IMR-90 (cell line): ENCODE results near the gene FXYD5. TPM values are rescaled to one million over a fixed set of nuclear protein-coding genes. Genes with fewer than 3 reads are reported as not detected.

ENCODE experiments used
- ATAC-seq: fragments of 200-7000 bp; cut with Tn5 transposase; 2 replicates; pipeline ENCODE4 v1.9.1; 2020; ENCODE audit warnings: low read depth, mild to moderate bottlenecking, moderate library complexity
- BruUV-seq: library from RNA; stranded (reverse); fragments of 400-500 nt; replicated peaks from 2 replicates; lab custom pipeline; 2021; lab: Mats Ljungman, UMichigan
- CTCF ChIA-PET: fragments of 300-600 bp; formaldehyde crosslinking; extraction: SDS; loops from one replicate; lab custom pipeline; 2021; ENCODE audit warnings: antibody characterized with exemption; lab: Yijun Ruan, JAX
- POLR2A ChIA-PET: fragments of 300-600 bp; sonication (Branson Sonifier 250); formaldehyde crosslinking; loops from one replicate; lab custom pipeline; 2022; ENCODE audit warnings: antibody characterized with exemption; ENCODE audit not compliant: unreplicated experiment; lab: Charles Lee
- DNase-seq: peaks from one replicate; pipeline ENCODE4 v3.0.0; 2013
- H2AFZ ChIP-seq: replicated peaks from 2 replicates; pipeline ENCODE3; 2013; ENCODE audit warnings: low read length, mild to moderate bottlenecking; ENCODE audit not compliant: poor library complexity
- H2AK5ac ChIP-seq: 2 replicates; pipeline ENCODE4 v1.6.1; 2013; ENCODE audit warnings: low read depth, low read length, inconsistent platforms
- H2AK9ac ChIP-seq: replicated peaks from 2 replicates; pipeline ENCODE3; 2013; ENCODE audit warnings: mild to moderate bottlenecking, low read depth, low read length, moderate library complexity; ENCODE audit not compliant: poor library complexity
- H2BK120ac ChIP-seq: 2 replicates; pipeline ENCODE4 v1.6.1; 2013; ENCODE audit warnings: low read depth, low read length, inconsistent platforms
- H2BK15ac ChIP-seq: 3 replicates; pipeline ENCODE4 v1.6.1; 2013; ENCODE audit warnings: low read depth, low read length, inconsistent platforms
- H2BK20ac ChIP-seq: 2 replicates; pipeline ENCODE4 v1.6.1; 2013; ENCODE audit warnings: low read depth, mild to moderate bottlenecking, inconsistent platforms, low read length, moderate library complexity
- H2BK5ac ChIP-seq: 2 replicates; pipeline ENCODE4 v1.6.1; 2013; ENCODE audit warnings: mild to moderate bottlenecking, low read depth, low read length, inconsistent platforms; ENCODE audit not compliant: poor library complexity, severe bottlenecking
- H3K14ac ChIP-seq: replicated peaks from 2 replicates; pipeline ENCODE4 v1.6.1; 2013; ENCODE audit warnings: low read depth, low read length, inconsistent platforms
- H3K18ac ChIP-seq: 2 replicates; pipeline ENCODE4 v1.6.1; 2013; ENCODE audit warnings: low read depth, low read length, control low read depth
- H3K23ac ChIP-seq: 2 replicates; pipeline ENCODE4 v1.6.1; 2013; ENCODE audit warnings: low read depth, low read length, inconsistent platforms
- H3K27ac ChIP-seq: 2 replicates; pipeline ENCODE4 v1.5.1; 2013; ENCODE audit warnings: mild to moderate bottlenecking, control low read depth, low read length; ENCODE audit not compliant: insufficient read depth
- H3K27me3 ChIP-seq: 2 replicates; pipeline ENCODE4 v1.6.1; 2013; ENCODE audit warnings: low read length; ENCODE audit not compliant: control insufficient read depth, insufficient read depth
- H3K36me3 ChIP-seq: 2 replicates; pipeline ENCODE4 v1.6.1; 2013; ENCODE audit warnings: low read length, mixed read lengths; ENCODE audit not compliant: control insufficient read depth, insufficient read depth
- H3K4ac ChIP-seq: 2 replicates; pipeline ENCODE4 v1.6.1; 2013; ENCODE audit warnings: low read depth, low read length, inconsistent platforms
- H3K4me1 ChIP-seq: 2 replicates; pipeline ENCODE4 v1.6.1; 2013; ENCODE audit warnings: low read length, mixed read lengths; ENCODE audit not compliant: control insufficient read depth, insufficient read depth
- H3K4me2 ChIP-seq: 2 replicates; pipeline ENCODE4 v1.6.1; 2013; ENCODE audit warnings: low read depth, mild to moderate bottlenecking, control low read depth, low read length, moderate library complexity
- H3K4me3 ChIP-seq: 2 replicates; pipeline ENCODE4 v1.5.1; 2013; ENCODE audit warnings: low read depth, mild to moderate bottlenecking, control low read depth, low read length, moderate library complexity; ENCODE audit not compliant: insufficient read depth
- H3K56ac ChIP-seq: 2 replicates; pipeline ENCODE4 v1.6.1; 2013; ENCODE audit warnings: low read length, inconsistent platforms; ENCODE audit not compliant: insufficient read depth; ENCODE audit errors: extremely low read depth
- H3K79me1 ChIP-seq, 2 experiments: 2 replicates each; pipeline ENCODE4 v1.6.1; 2013; ENCODE audit warnings: low read length in 2 of 2, inconsistent platforms in 1 of 2, low read depth in 1 of 2
- H3K9ac ChIP-seq: 2 replicates; pipeline ENCODE4 v1.6.1; 2013; ENCODE audit warnings: low read depth, low read length, control low read depth
- H3K9me1 ChIP-seq: 2 replicates; pipeline ENCODE4 v1.6.1; 2013; ENCODE audit warnings: low read length, inconsistent platforms; ENCODE audit not compliant: insufficient read depth
- H3K9me3 ChIP-seq: 2 replicates; pipeline ENCODE4 v1.6.1; 2013; ENCODE audit warnings: low read length; ENCODE audit not compliant: control insufficient read depth, insufficient read depth
- H4K20me1 ChIP-seq: 2 replicates; pipeline ENCODE4 v1.6.1; 2013; ENCODE audit warnings: low read length, inconsistent platforms; ENCODE audit not compliant: insufficient read depth
- H4K5ac ChIP-seq: 2 replicates; pipeline ENCODE4 v1.6.1; 2013; ENCODE audit warnings: mild to moderate bottlenecking, low read depth, low read length, control low read depth
- H4K8ac ChIP-seq, 2 experiments: 2 replicates each; pipeline ENCODE4 v1.6.1; 2013; ENCODE audit warnings: low read depth in 2 of 2, low read length in 2 of 2, control low read depth in 1 of 2, inconsistent platforms in 1 of 2
- H4K91ac ChIP-seq: 2 replicates; pipeline ENCODE4 v1.6.1; 2013; ENCODE audit warnings: low read depth, low read length, inconsistent platforms; ENCODE audit not compliant: insufficient read depth
- CEBPB ChIP-seq: IDR thresholded peaks from 2 replicates; pipeline ENCODE4 v1.6.1; 2012; ENCODE audit warnings: low read depth, low read length, improper control_type of control experiment
- CHD1 ChIP-seq: IDR thresholded peaks from 2 replicates; pipeline ENCODE4 v1.6.1; 2012; ENCODE audit warnings: low read depth, low read length, improper control_type of control experiment
- CTCF ChIP-seq: conservative IDR thresholded peaks from 2 replicates; pipeline ENCODE4 v1.5.1; 2012; ENCODE audit warnings: mild to moderate bottlenecking, low read depth, low read length, improper control_type of control experiment
- FOS ChIP-seq: fragments of 150-350 bp; IDR thresholded peaks from 2 replicates; pipeline ENCODE4 v1.6.1; 2016; ENCODE audit warnings: low read depth, low read length
- MAZ ChIP-seq: IDR thresholded peaks from 2 replicates; pipeline ENCODE4 v1.6.1; 2012; ENCODE audit warnings: low read depth, mild to moderate bottlenecking, low read length, improper control_type of control experiment, moderate library complexity, borderline replicate concordance
- MXI1 ChIP-seq: IDR thresholded peaks from 2 replicates; pipeline ENCODE4 v1.6.1; 2012; ENCODE audit warnings: low read depth, mild to moderate bottlenecking, low read length, moderate library complexity, borderline replicate concordance
- NFE2L2 ChIP-seq: fragments of 150-350 bp; IDR thresholded peaks from 2 replicates; pipeline ENCODE4 v1.6.1; 2016; ENCODE audit warnings: low read depth, mild to moderate bottlenecking, low read length
- POLR2A ChIP-seq: IDR thresholded peaks from 2 replicates; pipeline ENCODE4 v1.6.1; 2012; ENCODE audit warnings: mild to moderate bottlenecking, low read depth, low read length
- RCOR1 ChIP-seq: IDR thresholded peaks from 2 replicates; pipeline ENCODE4 v1.6.1; 2012; ENCODE audit warnings: mild to moderate bottlenecking, low read length, improper control_type of control experiment; ENCODE audit not compliant: insufficient replicate concordance
- SMC3 ChIP-seq: fragments of 150-350 bp; IDR thresholded peaks from 2 replicates; pipeline ENCODE4 v1.6.1; 2016; ENCODE audit warnings: low read depth, mild to moderate bottlenecking, antibody characterized with exemption, low read length, moderate library complexity
- WGBS, 2 experiments: methylation state at CpG; one replicate each; pipeline versions ENCODE4 v1.1.5 to v1.1.7; 2013; ENCODE audit warnings: missing lambda C conversion rate in 2 of 2; ENCODE audit not compliant: insufficient read length in 1 of 2; ENCODE audit errors: extremely low coverage in 2 of 2; 5-methylcytosine and 5-hydroxymethylcytosine counted together
- dilution Hi-C: fragments of 300-500 bp; cut with HindIII; formaldehyde crosslinking; loops from one replicate; pipeline ENCODE4 v1.14.3; 2018; ENCODE audit warnings: low sequenced_read_pairs; ENCODE audit not compliant: unreplicated experiment
- in situ Hi-C: fragments of 300-500 bp; cut with MboI; formaldehyde crosslinking; loops from 3 replicates; pipeline ENCODE4 v1.14.3; 2019; ENCODE audit warnings: low sequenced_read_pairs, inconsistent platforms, mixed read lengths
- intact Hi-C: fragments of 100-400 bp; cut with micrococcal nuclease; formaldehyde crosslinking; loops from 2 replicates; pipeline ENCODE4 v1.10.0; 2022
- polyA plus RNA-seq, 3 experiments: library from polyadenylated mRNA; depleted of rRNA; stranded (reverse); fragments of >200 nt; gene quantifications; 2 replicates each; pipeline ENCODE4 v1.2.3, GENCODE V29; 2012; ENCODE audit warnings: low replicate concordance in 1 of 3
- total RNA-seq: library from RNA; depleted of rRNA; stranded (reverse); fragments of >200 nt; gene quantifications from 2 replicates; pipeline ENCODE4 v1.2.3, GENCODE V29; 2012
- TF ChIP-seq, protein P1 (sequence below): fragments of 150-350 bp; IDR thresholded peaks from 2 replicates; pipeline ENCODE4 v1.6.1; 2017; ENCODE audit warnings: mild to moderate bottlenecking, antibody characterized with exemption, low read length, low read depth

FXYD5 gene
- total and polyA plus RNA-seq, 2 of the 4 experiments (the other 2 are of a cell fraction), result 53.6 to 245 TPM

DNA sequence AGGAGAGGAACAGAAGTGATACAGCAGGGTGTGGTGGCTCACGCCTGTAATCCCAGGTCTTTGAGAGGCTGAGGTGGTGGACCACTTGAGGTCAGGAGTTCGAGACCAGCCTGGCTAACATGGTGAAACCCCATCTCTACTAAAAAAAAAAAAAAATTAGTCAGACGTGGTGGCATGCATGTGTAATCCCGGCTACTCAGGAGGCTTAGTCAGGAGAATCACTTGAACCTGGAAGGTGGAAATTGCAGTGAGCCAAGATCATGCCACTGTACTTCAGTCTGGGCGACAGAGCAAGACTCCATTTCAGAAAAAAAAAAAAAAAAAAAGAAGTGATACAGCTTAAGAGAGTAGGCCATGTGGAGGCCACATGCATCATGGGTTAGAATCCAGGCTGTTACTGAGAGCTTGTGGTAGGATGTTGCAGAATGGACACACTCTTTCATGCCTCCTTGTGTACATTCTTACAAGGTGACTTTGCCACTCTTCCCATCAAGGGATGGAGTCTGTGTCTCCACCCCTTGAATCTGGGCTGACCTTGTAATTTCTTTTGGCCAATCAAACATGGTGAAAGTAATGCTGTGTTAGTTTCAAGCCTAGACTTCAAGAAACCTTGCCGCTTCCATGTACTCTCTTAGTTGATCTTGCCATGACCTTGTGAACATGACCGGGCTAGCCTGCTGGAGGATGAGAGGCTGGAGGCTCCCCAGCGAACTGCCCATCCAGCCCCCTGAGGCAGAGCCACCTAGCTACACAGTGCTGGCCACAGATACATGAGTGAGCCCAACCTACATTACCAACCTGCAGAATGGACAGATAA, 61.7 kb downstream of the FXYD5 start:
- Histone ChIP-seq H3K18ac (no peak overlapping the region), H4K91ac (no peak overlapping the region), H4K20me1 (no peaks in the 10 kb centered on the region), H3K4me2 (no peak overlapping the region), H3K4me1 (no peaks in the 10 kb centered on the region), H3K4me3 (no peak overlapping the region), H3K23ac (no peak overlapping the region), H2AK9ac (no peak overlapping the region), H2BK5ac (no peak overlapping the region), H3K27ac (no peak overlapping the region), H3K14ac (no peak overlapping the region), H3K9me1 (no peaks in the 10 kb centered on the region), H3K27me3 (no peaks in the 10 kb centered on the region; the same call in 1 of the 2 replicates), H3K9me3 (peaks cover 3% of the 10 kb centered on the region; the same call in 1 of the 2 replicates), H3K36me3 (no peaks in the 10 kb centered on the region), H3K56ac (no peak overlapping the region), H2BK120ac (no peak overlapping the region), H4K8ac (no peak overlapping the region), H3K9ac (no peak overlapping the region), H3K4ac (no peak overlapping the region), H2BK20ac (no peak overlapping the region), H3K79me1 (no peaks in the 10 kb centered on the region), H2BK15ac (no peak overlapping the region), H2AK5ac (no peak overlapping the region), H4K5ac (no peak overlapping the region), H2AFZ (no peak overlapping the region)
- ChIA-PET POLR2A (no interaction called here), CTCF (no interaction called here)
- ATAC-seq (no peak), DNase-seq (no peak)
- TF ChIP-seq CHD1 (no peak), RCOR1 (no peak), POLR2A (no peak), FOS (no peak), SMC3 (no peak), NFE2L2 (no peak), CTCF (no peak), CEBPB (no peak), MXI1 (no peak), MAZ (no peak)
- TF ChIP-seq, protein P1, sequence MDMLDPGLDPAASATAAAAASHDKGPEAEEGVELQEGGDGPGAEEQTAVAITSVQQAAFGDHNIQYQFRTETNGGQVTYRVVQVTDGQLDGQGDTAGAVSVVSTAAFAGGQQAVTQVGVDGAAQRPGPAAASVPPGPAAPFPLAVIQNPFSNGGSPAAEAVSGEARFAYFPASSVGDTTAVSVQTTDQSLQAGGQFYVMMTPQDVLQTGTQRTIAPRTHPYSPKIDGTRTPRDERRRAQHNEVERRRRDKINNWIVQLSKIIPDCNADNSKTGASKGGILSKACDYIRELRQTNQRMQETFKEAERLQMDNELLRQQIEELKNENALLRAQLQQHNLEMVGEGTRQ, result no peak
- dilution Hi-C loops (no loop called here), intact Hi-C loops (no loop called here), in situ Hi-C loops (no loop called here)
- no TSS peak for BruUV-seq
- 56% methylated on average over 3 of the region's 8 CpGs; no CpG with 5 or more reads in 1 of the 2 experiments for WGBS, 2 experiments
